CD14-positive monocyte (primary cell): ENCODE results near the gene FGD2. TPM values are rescaled to one million over a fixed set of nuclear protein-coding genes. Genes with fewer than 3 reads are reported as not detected.
A peak's percentile ranks its signal among the peaks of the same experiment; 100 is the strongest.

Source experiments
- DNase-seq, 3 donors: peaks; one replicate each; pipeline ENCODE4 v3.0.0-alpha.2; 2011 to 2022
- H2AFZ ChIP-seq: 2 replicates; pipeline ENCODE4 v1.6.0; 2012; ENCODE audit warnings: mild to moderate bottlenecking, low read depth, low read length, inconsistent platforms; ENCODE audit not compliant: insufficient read depth, poor library complexity, severe bottlenecking
- H3K27ac ChIP-seq, 2 donors: 1 replicate in 1 of 2; 2 replicates in 1 of 2; pipeline ENCODE4 v1.5.1; 2012 to 2013; ENCODE audit warnings: low read length in 2 of 2, control low read depth in 1 of 2, inconsistent platforms in 1 of 2, low read depth in 1 of 2, mild to moderate bottlenecking in 1 of 2
- H3K27me3 ChIP-seq, 2 donors: one replicate each; pipeline versions ENCODE4 v1.6.0 to v1.6.1; 2011 to 2013; ENCODE audit warnings: low read length in 2 of 2; ENCODE audit not compliant: control insufficient read depth in 2 of 2, insufficient read depth in 2 of 2
- H3K36me3 ChIP-seq, 2 donors: replicated peaks in 1 of 2; 1 replicate in 1 of 2; 2 replicates in 1 of 2; pipeline versions ENCODE4 v1.5.1 to v1.6.1; 2012 to 2013; ENCODE audit warnings: low read length in 2 of 2, control low read depth in 1 of 2, inconsistent platforms in 1 of 2, mild to moderate bottlenecking in 1 of 2; ENCODE audit not compliant: insufficient read depth in 2 of 2, control insufficient read depth in 1 of 2
- H3K4me1 ChIP-seq, 2 donors: 1 replicate in 1 of 2; 2 replicates in 1 of 2; pipeline versions ENCODE4 v1.5.1 to v1.6.1; 2012 to 2013; ENCODE audit warnings: low read length in 2 of 2, control low read depth in 1 of 2, inconsistent platforms in 1 of 2, mild to moderate bottlenecking in 1 of 2, moderate library complexity in 1 of 2; ENCODE audit not compliant: insufficient read depth in 2 of 2, control insufficient read depth in 1 of 2
- H3K4me2 ChIP-seq: replicated peaks from 2 replicates; pipeline ENCODE3; 2012; ENCODE audit warnings: low read length, moderate library complexity, mild to moderate bottlenecking; ENCODE audit not compliant: poor library complexity, severe bottlenecking; ENCODE audit errors: extremely low read depth
- H3K4me3 ChIP-seq, 3 experiments: fragments of 200-600 bp in 1 of 3; sonication (generic) in 1 of 3; replicated peaks in 1 of 3; 1 replicate in 2 of 3; 2 replicates in 1 of 3; pipeline ENCODE4 v1.5.1; 2011 to 2013; ENCODE audit warnings: low read length in 3 of 3, mild to moderate bottlenecking in 3 of 3, control low read depth in 2 of 3, low read depth in 2 of 3, inconsistent platforms in 1 of 3, moderate library complexity in 1 of 3
- H3K79me2 ChIP-seq: 2 replicates; pipeline ENCODE4 v1.6.0; 2012; ENCODE audit warnings: mild to moderate bottlenecking, control low read depth, inconsistent platforms, low read length, moderate library complexity; ENCODE audit not compliant: insufficient read depth
- H3K9ac ChIP-seq: 2 replicates; pipeline ENCODE4 v1.6.0; 2017; ENCODE audit warnings: low read length, mild to moderate bottlenecking; ENCODE audit not compliant: insufficient read depth, poor library complexity, severe bottlenecking
- H3K9me3 ChIP-seq, 2 donors: replicated peaks in 1 of 2; 1 replicate in 1 of 2; 2 replicates in 1 of 2; pipeline versions ENCODE4 v1.5.1 to v1.6.1; 2012 to 2013; ENCODE audit warnings: low read length in 2 of 2, control low read depth in 1 of 2; ENCODE audit not compliant: control insufficient read depth in 1 of 2, insufficient read depth in 1 of 2
- H4K20me1 ChIP-seq: 2 replicates; pipeline ENCODE4 v1.6.0; 2012; ENCODE audit warnings: mild to moderate bottlenecking, low read length, control low read depth, moderate library complexity; ENCODE audit not compliant: insufficient read depth
- H3K27ac Mint-ChIP-seq, 7 donors: one replicate each; pipeline ENCODE4 v1.8.0; 2020; ENCODE audit warnings: mild to moderate bottlenecking in 7 of 7, mixed read lengths in 7 of 7, moderate library complexity in 6 of 7, inconsistent platforms in 2 of 7
- H3K27me3 Mint-ChIP-seq, 3 donors: one replicate each; pipeline ENCODE4 v1.8.0; 2021 to 2022; ENCODE audit warnings: low read depth in 3 of 3, mild to moderate bottlenecking in 3 of 3, mixed read lengths in 3 of 3, moderate library complexity in 3 of 3, inconsistent platforms in 1 of 3
- H3K36me3 Mint-ChIP-seq, 2 donors: one replicate each; pipeline ENCODE4 v1.8.0; 2020; ENCODE audit warnings: mixed read lengths in 2 of 2, inconsistent platforms in 1 of 2, mild to moderate bottlenecking in 1 of 2
- H3K4me1 Mint-ChIP-seq: one replicate; pipeline ENCODE4 v1.8.0; 2020; ENCODE audit warnings: mild to moderate bottlenecking, mixed read lengths
- H3K4me3 Mint-ChIP-seq, 2 donors: one replicate each; pipeline ENCODE4 v1.8.0; 2020; ENCODE audit warnings: mild to moderate bottlenecking in 2 of 2, mixed read lengths in 2 of 2, moderate library complexity in 1 of 2
- H3K9me3 Mint-ChIP-seq, 7 donors: one replicate each; pipeline ENCODE4 v1.8.0; 2020 to 2022; ENCODE audit warnings: mixed read lengths in 7 of 7, mild to moderate bottlenecking in 6 of 7, moderate library complexity in 6 of 7, inconsistent platforms in 2 of 7
- WGBS: methylation state at CpG from one replicate; pipeline ENCODE4 v1.1.5; 2013; ENCODE audit warnings: missing lambda C conversion rate; ENCODE audit not compliant: insufficient coverage; 5-methylcytosine and 5-hydroxymethylcytosine counted together
- intact Hi-C, 2 donors: fragments of 100-400 bp; cut with micrococcal nuclease; formaldehyde crosslinking; loops; one replicate each; pipeline versions ENCODE4 v1.15.0 to v1.15.1; 2023
- polyA plus RNA-seq, 3 donors: library from polyadenylated mRNA; depleted of rRNA in 1 of 3; unstranded in 2 of 3; stranded (reverse) in 1 of 3; fragments of 300-500 nt in 2 of 3; fragments of >200 nt in 1 of 3; fragmentation: Illumina TruSeq in 2 of 3; gene quantifications; 1 replicate in 2 of 3; 2 replicates in 1 of 3; pipeline ENCODE4 v1.2.3, GENCODE V29; 2012 to 2021
- TF ChIP-seq, protein P1 (sequence below): fragments of 200-600 bp; IDR thresholded peaks from one replicate; pipeline ENCODE4 v1.8.0; 2022; ENCODE audit warnings: antibody characterized with exemption, mild to moderate bottlenecking

FGD2 gene
- polyA plus RNA-seq, 3 donors: 25.3 to 356 (median 50.0) TPM

GRCh38 chr6:37014667-37015066 lies 9.2 kb downstream of the FGD2 start:
- no peaks in the 10 kb centered on the region for H3K9me3 ChIP-seq
- H3K4me1 ChIP-seq: peaks cover 14 to 36% of the 10 kb centered on the region in 2 donors
- Mint-ChIP-seq H3K27me3 (no peaks in the 10 kb centered on the region), H3K4me3 (no peak overlapping the region), H3K36me3 (peaks cover 81 to 93% of the 10 kb centered on the region in 2 donors), H3K27ac (peak overlapping the region in 2 of 7 donors; percentile 25 to 42), H3K4me1 (peaks cover 33% of the 10 kb centered on the region), H3K9me3 (no peaks in the 10 kb centered on the region)
- DNase-seq: no peak
- no peak overlapping the region for H3K27ac ChIP-seq
- H3K4me2 ChIP-seq: no peak overlapping the region
- TF ChIP-seq, protein P1, sequence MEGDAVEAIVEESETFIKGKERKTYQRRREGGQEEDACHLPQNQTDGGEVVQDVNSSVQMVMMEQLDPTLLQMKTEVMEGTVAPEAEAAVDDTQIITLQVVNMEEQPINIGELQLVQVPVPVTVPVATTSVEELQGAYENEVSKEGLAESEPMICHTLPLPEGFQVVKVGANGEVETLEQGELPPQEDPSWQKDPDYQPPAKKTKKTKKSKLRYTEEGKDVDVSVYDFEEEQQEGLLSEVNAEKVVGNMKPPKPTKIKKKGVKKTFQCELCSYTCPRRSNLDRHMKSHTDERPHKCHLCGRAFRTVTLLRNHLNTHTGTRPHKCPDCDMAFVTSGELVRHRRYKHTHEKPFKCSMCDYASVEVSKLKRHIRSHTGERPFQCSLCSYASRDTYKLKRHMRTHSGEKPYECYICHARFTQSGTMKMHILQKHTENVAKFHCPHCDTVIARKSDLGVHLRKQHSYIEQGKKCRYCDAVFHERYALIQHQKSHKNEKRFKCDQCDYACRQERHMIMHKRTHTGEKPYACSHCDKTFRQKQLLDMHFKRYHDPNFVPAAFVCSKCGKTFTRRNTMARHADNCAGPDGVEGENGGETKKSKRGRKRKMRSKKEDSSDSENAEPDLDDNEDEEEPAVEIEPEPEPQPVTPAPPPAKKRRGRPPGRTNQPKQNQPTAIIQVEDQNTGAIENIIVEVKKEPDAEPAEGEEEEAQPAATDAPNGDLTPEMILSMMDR: no peak
- peaks cover 92 to 95% of the 10 kb centered on the region in 2 donors for H3K36me3 ChIP-seq
- peaks cover 35% of the 10 kb centered on the region for H3K79me2 ChIP-seq
- no peaks in the 10 kb centered on the region for H3K27me3 ChIP-seq
- H4K20me1 ChIP-seq: peaks cover 98% of the 10 kb centered on the region
- H3K4me3 ChIP-seq: no peak overlapping the region
- WGBS: 99% methylated on average over 8 of the region's 12 CpGs
- no peak overlapping the region for H2AFZ ChIP-seq
- intact Hi-C loops: loop anchor here (5.0 to 10.0 kb wide), 5 partner anchors 32 to 400 kb away; no protein-coding TSS in a partner anchor
- H3K9ac ChIP-seq: no peak overlapping the region

DNA sequence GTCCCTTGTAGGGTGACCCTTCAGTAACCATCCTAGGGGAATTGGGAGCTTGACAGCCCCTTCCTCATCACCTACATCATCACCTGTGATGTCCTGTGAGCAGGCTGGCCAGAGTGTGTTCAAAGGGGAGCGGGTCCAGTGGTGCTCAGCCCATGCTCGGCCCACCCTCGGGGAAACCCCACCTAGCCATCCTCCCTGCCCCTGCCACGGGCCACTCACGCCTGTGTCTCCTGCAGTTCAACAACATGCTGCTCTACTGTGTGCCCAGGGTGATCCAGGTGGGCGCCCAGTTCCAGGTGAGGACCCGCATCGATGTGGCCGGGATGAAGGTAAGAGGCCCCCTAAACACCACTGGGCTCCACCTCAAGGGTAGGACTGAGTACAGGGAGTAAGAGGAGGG lies 10.1 kb downstream of the FGD2 start:
- Histone ChIP-seq H3K79me2 (peaks cover 34% of the 10 kb centered on the region), H3K27me3 (no peaks in the 10 kb centered on the region), H3K4me2 (no peak overlapping the region), H3K4me3 (no peak overlapping the region), H2AFZ (no peak overlapping the region), H3K4me1 (peaks cover 7 to 28% of the 10 kb centered on the region in 2 donors), H3K27ac (peak overlapping the region in 1 of 2 donors; percentile 21), H4K20me1 (peaks cover 98% of the 10 kb centered on the region), H3K9ac (no peak overlapping the region), H3K36me3 (peaks cover 94 to 95% of the 10 kb centered on the region in 2 donors), H3K9me3 (no peaks in the 10 kb centered on the region)
- peaks cover 27% of the 10 kb centered on the region for H3K4me1 Mint-ChIP-seq
- no peaks in the 10 kb centered on the region for H3K9me3 Mint-ChIP-seq
- intact Hi-C loops: loop anchor here (5.0 to 10.0 kb wide), 5 partner anchors 33 to 401 kb away; no protein-coding TSS in a partner anchor
- H3K27ac Mint-ChIP-seq: peak overlapping the region in 2 of 7 donors; percentile 25 to 42
- TF ChIP-seq, protein P1: no peak
- DNase-seq: no peak
- H3K27me3 Mint-ChIP-seq: no peaks in the 10 kb centered on the region
- 97% methylated on average over 5 of the region's 9 CpGs for WGBS
- no peak overlapping the region for H3K4me3 Mint-ChIP-seq
- H3K36me3 Mint-ChIP-seq: peaks cover 82 to 93% of the 10 kb centered on the region in 2 donors
